Choroid plexus epithelial cell (primary cell): ENCODE results near the gene GPR157.
A peak's percentile ranks its signal among the peaks of the same experiment; 100 is the strongest.
"Not testable (repeated sequence)": the region's sequence is repeated elsewhere in the genome, so short reads cannot be mapped to it uniquely, and the experiment has no call there.

Experiments
- DNase-seq: peaks from one replicate; pipeline ENCODE4 v3.0.0-alpha.2; 2010; ENCODE audit warnings: low read depth
- H3K4me3 ChIP-seq: 2 replicates; pipeline ENCODE4 v1.5.1; 2011; ENCODE audit warnings: low read depth, mild to moderate bottlenecking, control low read depth, low read length, moderate library complexity
- TF ChIP-seq, protein P1 (sequence below): conservative IDR thresholded peaks from 2 replicates; pipeline ENCODE4 v1.5.1; 2011; ENCODE audit warnings: low read depth, mild to moderate bottlenecking, control low read depth, inconsistent platforms, low read length, moderate library complexity

Gene GPR157

DNA sequence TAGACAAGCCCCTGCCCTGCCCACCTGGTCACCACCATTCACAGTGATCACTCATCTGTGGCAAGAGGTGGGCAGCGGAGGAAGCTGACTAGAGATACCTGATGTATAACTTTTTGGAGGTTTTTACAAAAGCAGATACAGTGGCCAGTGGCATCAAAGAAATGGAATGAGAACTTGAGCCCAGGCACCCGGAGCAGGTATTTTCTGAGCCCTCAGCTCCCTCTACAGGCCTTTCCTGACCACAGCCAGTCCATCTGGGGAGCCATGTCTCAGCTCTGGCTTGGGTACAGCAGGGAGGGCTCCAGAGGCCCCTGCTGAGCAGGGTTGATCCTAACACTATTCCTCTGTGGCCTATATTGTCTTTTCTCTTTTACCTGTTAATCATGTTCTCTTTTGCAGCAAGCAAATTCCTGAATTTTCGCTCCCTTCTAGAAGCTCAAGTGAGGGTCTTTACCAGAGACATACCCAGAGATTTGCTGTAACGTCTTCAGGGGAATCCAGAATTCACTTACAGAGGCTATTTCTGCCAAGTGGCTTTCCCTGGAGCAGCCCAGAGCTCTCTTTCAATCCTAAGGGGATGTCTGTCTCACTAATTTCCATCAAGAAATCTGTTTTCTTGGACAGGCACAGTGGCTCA lies 27.3 kb downstream of the GPR157 start:
- no peak overlapping the region for H3K4me3 ChIP-seq
- TF ChIP-seq, protein P1, sequence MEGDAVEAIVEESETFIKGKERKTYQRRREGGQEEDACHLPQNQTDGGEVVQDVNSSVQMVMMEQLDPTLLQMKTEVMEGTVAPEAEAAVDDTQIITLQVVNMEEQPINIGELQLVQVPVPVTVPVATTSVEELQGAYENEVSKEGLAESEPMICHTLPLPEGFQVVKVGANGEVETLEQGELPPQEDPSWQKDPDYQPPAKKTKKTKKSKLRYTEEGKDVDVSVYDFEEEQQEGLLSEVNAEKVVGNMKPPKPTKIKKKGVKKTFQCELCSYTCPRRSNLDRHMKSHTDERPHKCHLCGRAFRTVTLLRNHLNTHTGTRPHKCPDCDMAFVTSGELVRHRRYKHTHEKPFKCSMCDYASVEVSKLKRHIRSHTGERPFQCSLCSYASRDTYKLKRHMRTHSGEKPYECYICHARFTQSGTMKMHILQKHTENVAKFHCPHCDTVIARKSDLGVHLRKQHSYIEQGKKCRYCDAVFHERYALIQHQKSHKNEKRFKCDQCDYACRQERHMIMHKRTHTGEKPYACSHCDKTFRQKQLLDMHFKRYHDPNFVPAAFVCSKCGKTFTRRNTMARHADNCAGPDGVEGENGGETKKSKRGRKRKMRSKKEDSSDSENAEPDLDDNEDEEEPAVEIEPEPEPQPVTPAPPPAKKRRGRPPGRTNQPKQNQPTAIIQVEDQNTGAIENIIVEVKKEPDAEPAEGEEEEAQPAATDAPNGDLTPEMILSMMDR, result peak; percentile 92

DNA sequence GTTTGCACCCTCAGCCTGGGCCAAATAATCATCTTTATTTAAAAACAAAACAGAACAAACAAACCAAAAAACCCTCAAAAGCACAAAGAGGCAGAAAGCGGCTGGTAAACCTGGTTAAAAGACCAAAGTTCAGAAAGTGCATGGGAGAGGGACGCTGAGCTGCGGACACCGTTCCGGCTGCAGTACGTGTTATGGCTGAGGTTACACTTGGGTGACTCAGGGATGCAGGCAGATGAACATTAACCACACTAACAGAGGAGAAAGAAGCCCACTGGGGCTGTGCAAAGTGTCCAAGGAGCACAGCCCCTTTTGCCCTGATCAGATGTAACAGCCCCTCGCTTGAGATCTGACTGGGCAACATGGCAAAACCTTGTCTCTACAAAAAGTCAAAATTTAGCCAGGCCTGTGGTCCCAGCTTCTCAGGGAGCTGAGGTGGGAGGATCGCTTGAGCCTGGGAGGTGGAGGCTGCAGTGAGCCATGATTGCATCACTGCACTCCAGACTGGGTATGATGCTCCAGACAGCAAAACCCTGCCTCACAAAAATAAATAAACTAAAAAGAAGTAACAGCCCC lies 28.3 kb downstream of the GPR157 start:
- TF ChIP-seq, protein P1, result no peak
- peak; percentile 38 for DNase-seq
- no peak overlapping the region for H3K4me3 ChIP-seq

More for the DNA sequence above, 27.3 kb downstream of the GPR157 start:
- peak; percentile 83 for DNase-seq

DNA sequence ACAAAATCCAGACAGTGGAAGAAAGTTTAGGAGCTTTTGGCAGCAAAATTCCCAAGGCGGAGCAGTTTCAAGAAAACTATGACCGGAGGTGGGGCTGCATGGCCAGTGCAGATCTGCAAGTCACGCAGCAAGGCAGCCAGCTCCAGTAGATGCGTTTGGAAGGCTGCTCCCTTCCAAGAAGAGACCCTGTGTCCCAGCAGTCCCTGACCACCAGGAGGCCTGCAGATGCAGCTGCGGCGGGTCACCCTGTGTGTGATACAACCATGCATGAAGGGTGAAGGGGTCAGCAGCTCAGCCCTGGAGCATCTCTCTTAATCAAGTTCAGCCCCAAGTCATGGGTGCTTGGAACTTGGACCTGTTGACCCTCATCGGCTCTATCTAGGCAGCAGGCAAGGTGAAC lies 29.3 kb downstream of the GPR157 start:
- H3K4me3 ChIP-seq, result no peak overlapping the region
- no peak for DNase-seq
- TF ChIP-seq, protein P1, result no peak

DNA sequence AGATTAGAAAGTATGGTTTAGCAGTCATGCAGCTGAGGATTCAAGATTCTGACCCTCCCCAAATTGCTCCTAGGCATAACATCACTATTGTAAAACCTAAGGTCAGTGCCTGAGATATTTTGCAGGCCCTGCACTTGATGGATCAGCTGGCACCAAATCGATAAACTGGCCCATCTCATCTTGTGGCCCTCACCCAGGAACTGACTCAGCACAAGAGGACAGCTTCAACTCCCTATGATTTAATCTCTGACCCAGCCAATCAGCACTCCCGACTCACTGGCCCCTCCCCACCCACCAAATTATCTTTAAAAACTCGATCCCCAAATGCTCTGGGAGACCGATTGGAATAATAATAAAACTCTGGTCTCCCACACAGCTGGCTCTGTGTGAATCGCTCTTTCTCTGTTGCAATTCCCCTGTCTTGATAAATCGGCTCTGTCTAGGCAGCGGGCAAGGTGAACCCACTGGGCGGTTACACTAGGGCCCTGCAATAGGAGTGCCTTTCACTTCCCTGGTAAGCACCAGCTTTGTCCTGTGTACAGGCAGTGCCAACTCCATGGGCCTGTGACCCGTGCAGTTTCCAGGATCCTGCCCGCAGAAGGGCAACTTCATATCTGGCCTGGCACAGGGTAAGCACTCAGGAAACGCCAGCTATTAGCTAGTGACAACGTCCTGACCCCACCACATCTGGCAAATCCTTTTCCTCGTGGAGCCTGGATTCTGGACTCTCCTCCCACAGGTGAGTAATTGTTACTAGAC lies 30.8 kb downstream of the GPR157 start:
- TF ChIP-seq, protein P1, result no peak
- no peak for DNase-seq
- H3K4me3 ChIP-seq, result no peak overlapping the region

DNA sequence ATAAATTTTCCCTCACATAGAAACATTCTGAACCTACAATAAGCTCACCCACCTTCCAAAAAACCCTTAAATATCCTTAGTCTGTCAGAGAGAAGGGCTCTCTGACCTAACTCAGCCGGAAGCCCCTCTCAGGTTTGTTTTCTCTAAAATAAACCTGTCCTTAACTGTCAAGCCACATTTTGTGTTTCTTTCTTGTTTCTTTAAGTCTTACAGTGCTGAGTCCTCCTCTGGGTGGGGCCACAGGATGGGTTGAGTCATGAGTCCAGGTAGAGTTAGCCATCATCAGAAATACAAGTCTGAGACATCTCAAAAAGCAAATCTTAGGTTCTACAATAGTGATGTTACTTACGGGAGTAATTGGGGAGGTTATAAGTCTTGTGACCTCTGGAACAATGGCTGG lies 33.1 kb downstream of the GPR157 start:
- DNase-seq, result no peak
- H3K4me3 ChIP-seq, result no peak overlapping the region
- TF ChIP-seq, protein P1, result no peak

DNA sequence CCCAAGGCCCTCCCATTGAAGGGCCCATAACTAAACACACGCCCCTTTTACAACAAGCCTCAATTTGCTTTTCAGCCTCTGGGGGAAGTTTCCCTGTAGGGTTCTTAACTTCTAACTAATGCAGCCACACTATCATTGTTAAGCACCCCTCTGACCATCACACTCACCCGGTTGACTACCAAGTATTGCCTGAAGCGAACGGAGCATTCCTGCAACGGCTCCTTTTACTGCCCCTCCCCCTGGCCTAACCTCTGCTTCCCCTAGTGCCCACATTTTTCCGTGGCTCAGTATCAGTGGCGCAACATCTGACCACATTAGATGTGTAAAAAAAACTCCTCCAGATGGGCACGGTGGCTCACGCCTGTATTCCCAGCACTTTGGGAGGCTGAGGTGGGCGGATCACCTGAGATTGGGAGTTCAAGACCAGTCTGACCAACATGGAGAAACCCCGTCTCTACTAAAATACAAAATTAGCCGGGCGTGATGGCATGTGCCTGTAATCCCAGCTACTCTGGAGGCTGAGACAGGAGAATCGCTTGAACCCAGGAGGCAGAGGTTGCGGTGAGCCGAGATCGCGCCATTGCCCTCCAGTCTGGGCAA lies 34.8 kb downstream of the GPR157 start:
- not testable (repeated sequence) for DNase-seq, H3K4me3 ChIP-seq

DNA sequence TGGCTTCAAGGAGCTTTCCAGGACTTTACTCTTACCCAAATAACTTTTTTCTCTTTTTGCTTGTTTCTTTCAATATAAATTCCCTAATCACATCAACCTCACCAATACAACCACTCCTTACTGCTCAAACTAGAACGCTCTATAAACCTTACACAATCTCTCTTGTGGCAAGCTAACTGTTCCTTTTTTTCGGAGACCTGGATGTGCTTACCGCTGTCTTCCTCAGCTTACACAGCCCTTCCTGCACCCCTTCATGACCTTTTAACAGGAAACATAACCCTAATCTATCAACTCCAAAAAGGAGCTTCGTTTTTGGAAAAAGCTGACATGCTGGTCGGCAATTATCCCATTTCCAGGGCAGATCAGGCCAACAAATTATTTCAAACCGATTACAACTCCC lies 35.3 kb downstream of the GPR157 start:
- DNase-seq, result no peak
- no peak overlapping the region for H3K4me3 ChIP-seq
- TF ChIP-seq, protein P1, result no peak
